SU-DHL-6 (cell line): ENCODE results near the gene RAP1GAP.

Source experiments
- H2AFZ ChIP-seq: fragments of 200-600 bp; sonication (generic); 2 replicates; pipeline ENCODE4 v1.6.1; 2014; ENCODE audit warnings: low read depth, mild to moderate bottlenecking, moderate library complexity, mixed read lengths, antibody characterized with exemption, low read length; ENCODE audit not compliant: severe bottlenecking
- H3F3A ChIP-seq: fragments of 200-600 bp; shearing (Covaris generic); 2 replicates; pipeline ENCODE4 v1.6.0; 2016; ENCODE audit warnings: antibody characterized with exemption, mild to moderate bottlenecking; ENCODE audit not compliant: insufficient read depth
- H3K27ac ChIP-seq: fragments of 200-600 bp; sonication (generic); 2 replicates; pipeline ENCODE4 v1.5.1; 2016; ENCODE audit warnings: low read depth, mild to moderate bottlenecking, low read length, moderate library complexity, mixed read lengths
- H3K27me3 ChIP-seq: fragments of 200-600 bp; sonication (generic), shearing (Covaris generic); 2 replicates; pipeline ENCODE4 v1.6.0; 2014; ENCODE audit warnings: mild to moderate bottlenecking, low read length
- H3K36me3 ChIP-seq: fragments of 200-600 bp; sonication (generic); 2 replicates; pipeline ENCODE4 v1.6.1; 2014; ENCODE audit warnings: mild to moderate bottlenecking, low read length, mixed read lengths
- H3K4me2 ChIP-seq: fragments of 300-600, 200-600 bp; shearing (Covaris generic), sonication (generic); 2 replicates; pipeline ENCODE4 v1.6.0; 2014; ENCODE audit warnings: low read length, low read depth, mild to moderate bottlenecking; ENCODE audit not compliant: poor library complexity, severe bottlenecking
- H3K4me3 ChIP-seq: fragments of 200-600 bp; sonication (generic); 2 replicates; pipeline ENCODE4 v1.5.1; 2014; ENCODE audit warnings: antibody characterized with exemption, low read length, mild to moderate bottlenecking, mixed read lengths; ENCODE audit not compliant: insufficient read depth, poor library complexity, severe bottlenecking
- H3K79me2 ChIP-seq: fragments of 200-600 bp; sonication (generic); 2 replicates; pipeline ENCODE4 v1.6.1; 2014; ENCODE audit warnings: mild to moderate bottlenecking, low read length, moderate library complexity; ENCODE audit not compliant: insufficient read depth
- H3K9ac ChIP-seq: fragments of 200-600 bp; sonication (generic); 2 replicates; pipeline ENCODE4 v1.7.0; 2014; ENCODE audit warnings: mild to moderate bottlenecking, low read length
- H3K9me2 ChIP-seq: fragments of 200-600 bp; sonication (generic); replicated peaks from 2 replicates; pipeline ENCODE4 v1.6.1; 2014; ENCODE audit warnings: low read length; ENCODE audit not compliant: insufficient read depth
- H3K9me3 ChIP-seq: fragments of 200-600 bp; sonication (generic); 2 replicates; pipeline ENCODE4 v1.6.1; 2014; ENCODE audit warnings: low read length, mixed read lengths; ENCODE audit not compliant: insufficient read depth
- H4K20me1 ChIP-seq: fragments of 200-600 bp; sonication (generic); 2 replicates; pipeline ENCODE4 v1.6.1; 2014; ENCODE audit warnings: low read depth, mild to moderate bottlenecking, antibody characterized with exemption, low read length, moderate library complexity, mixed read lengths
- EZH2phosphoT487 ChIP-seq: fragments of 200-600 bp; sonication (generic), shearing (Covaris generic); conservative IDR thresholded peaks from 2 replicates; pipeline ENCODE4 v1.6.1; 2018; ENCODE audit warnings: mild to moderate bottlenecking, antibody characterized with exemption, low read length, moderate library complexity, mixed read lengths
- TF ChIP-seq, protein P1 (sequence below): fragments of 200-600 bp; sonication (generic); IDR thresholded peaks from one replicate; pipeline ENCODE4 v1.5.1; 2017; ENCODE audit warnings: antibody characterized with exemption, mild to moderate bottlenecking, low read length, moderate library complexity; ENCODE audit not compliant: insufficient read depth, poor library complexity, severe bottlenecking

The RAP1GAP gene

DNA sequence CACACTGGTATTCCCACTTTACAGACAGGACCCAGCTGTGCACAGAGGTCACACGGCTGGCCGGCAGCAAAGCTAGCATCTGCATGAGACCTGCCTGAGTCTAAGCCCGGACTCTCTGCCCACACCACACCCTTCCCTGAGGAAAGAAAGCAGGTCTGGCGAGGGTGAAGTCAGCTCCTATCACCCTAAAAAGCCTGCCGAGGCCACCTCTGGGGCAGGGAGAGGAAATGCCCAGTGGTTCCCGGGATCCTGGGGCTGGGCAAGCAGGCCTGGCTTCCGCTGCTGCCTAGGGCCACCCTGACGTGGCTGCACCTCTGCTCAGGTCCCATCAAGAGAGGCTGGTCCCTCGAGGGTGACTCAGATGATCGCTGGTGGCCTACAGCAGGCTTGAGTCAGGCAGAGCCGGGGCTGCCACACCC is 42.2 kb downstream of the RAP1GAP start:
- Histone ChIP-seq H4K20me1 (no peaks in the 10 kb centered on the region), H3K9me2 (no peaks in the 10 kb centered on the region), H3K36me3 (no peaks in the 10 kb centered on the region), H3K27me3 (no peaks in the 10 kb centered on the region), H3K4me2 (no peak overlapping the region), H2AFZ (no peak overlapping the region), H3K4me3 (no peak overlapping the region), H3K79me2 (no peaks in the 10 kb centered on the region), H3K9ac (no peak overlapping the region), H3K27ac (no peak overlapping the region), H3K9me3 (no peaks in the 10 kb centered on the region), H3F3A (no peaks in the 10 kb centered on the region)
- no peak for TF ChIP-seq EZH2phosphoT487
- TF ChIP-seq, protein P1, sequence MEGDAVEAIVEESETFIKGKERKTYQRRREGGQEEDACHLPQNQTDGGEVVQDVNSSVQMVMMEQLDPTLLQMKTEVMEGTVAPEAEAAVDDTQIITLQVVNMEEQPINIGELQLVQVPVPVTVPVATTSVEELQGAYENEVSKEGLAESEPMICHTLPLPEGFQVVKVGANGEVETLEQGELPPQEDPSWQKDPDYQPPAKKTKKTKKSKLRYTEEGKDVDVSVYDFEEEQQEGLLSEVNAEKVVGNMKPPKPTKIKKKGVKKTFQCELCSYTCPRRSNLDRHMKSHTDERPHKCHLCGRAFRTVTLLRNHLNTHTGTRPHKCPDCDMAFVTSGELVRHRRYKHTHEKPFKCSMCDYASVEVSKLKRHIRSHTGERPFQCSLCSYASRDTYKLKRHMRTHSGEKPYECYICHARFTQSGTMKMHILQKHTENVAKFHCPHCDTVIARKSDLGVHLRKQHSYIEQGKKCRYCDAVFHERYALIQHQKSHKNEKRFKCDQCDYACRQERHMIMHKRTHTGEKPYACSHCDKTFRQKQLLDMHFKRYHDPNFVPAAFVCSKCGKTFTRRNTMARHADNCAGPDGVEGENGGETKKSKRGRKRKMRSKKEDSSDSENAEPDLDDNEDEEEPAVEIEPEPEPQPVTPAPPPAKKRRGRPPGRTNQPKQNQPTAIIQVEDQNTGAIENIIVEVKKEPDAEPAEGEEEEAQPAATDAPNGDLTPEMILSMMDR, result no peak

DNA sequence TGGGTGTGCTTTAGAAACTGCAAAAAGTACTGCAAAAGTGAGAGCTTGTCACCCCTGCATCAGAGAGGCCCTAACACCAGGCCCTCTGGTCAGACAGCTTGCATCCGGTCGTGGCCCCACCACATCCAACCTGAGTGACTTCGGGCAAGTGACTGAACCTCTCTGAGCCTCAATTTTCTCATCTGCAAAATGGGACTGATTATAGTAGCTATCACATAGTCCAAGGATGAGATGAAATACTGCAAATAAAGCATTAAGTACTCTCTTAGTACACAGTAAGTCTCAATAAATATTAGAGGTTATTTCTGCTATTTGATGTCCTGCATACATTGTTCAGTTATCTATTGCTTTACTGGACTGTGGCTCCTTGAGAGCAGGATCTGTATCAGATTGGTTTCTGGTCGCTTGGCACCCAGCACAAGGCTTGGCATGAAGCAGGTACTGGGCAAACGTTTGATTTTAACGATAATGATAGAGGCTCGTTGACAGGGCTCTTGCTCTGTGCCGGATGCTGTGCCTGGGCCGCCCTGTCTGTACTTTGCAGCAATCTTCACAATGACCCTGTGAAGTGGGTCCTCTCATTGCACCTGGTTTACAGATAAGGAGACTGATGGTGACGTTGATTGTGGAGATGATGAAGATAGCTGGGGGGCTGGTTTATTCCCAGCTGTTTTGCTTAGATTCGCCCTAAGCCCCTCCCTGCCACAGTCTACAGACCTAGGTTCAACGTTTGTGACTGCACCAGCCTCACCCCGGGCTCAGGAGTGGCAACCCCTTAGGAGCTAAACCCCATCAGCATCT is 43.6 kb downstream of the RAP1GAP start:
- Histone ChIP-seq H3K27ac (no peak overlapping the region), H3K4me2 (no peak overlapping the region), H3K36me3 (no peaks in the 10 kb centered on the region), H3K27me3 (no peaks in the 10 kb centered on the region), H3K79me2 (no peaks in the 10 kb centered on the region), H2AFZ (no peak overlapping the region), H3K9ac (no peak overlapping the region), H4K20me1 (no peaks in the 10 kb centered on the region), H3K4me3 (no peak overlapping the region), H3F3A (no peaks in the 10 kb centered on the region), H3K9me2 (no peaks in the 10 kb centered on the region), H3K9me3 (no peaks in the 10 kb centered on the region)
- TF ChIP-seq, protein P1, result no peak
- TF ChIP-seq EZH2phosphoT487, result no peak

DNA sequence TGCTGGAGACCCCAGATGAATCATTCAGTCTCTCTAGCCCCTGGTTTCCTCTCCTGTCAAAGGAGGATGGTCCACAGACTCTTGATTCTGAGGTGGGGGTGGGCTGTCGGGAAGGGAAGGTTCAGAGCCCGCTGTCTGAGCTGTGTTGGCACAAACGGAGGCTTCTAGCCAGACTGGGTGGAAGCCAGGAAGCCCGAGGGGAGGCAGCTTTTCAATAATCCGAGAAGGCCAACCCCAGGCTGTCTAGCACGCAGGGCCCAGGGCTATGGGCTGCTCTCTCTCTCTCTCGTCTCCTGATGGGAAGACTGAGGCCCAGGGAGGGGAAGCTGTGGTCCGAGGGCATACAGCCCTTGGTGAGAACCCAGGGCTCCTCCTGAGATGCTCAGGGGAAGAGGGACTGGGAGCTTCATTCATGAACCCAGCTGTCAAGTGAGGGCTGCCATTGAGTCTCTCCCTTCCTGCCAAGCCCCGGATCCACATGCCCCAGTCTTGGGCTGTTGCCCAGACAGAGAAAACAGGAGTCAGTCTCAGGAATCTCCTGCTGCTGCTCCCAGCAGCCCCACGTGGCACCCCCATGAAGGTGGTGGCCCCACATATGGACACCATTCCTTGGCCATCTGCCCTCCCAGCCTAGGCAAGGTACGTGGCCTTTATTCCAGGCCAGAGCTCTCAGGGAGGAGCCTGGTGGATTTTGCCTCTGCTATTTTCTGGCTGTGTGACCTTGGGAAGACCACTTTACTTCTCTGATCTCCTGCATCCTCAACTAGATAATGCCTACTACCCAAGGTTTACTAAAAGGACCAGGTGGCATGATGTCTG is 44.4 kb downstream of the RAP1GAP start:
- Histone ChIP-seq H3K27ac (no peak overlapping the region), H3K4me3 (no peak overlapping the region), H3K9me2 (no peaks in the 10 kb centered on the region), H3K36me3 (no peaks in the 10 kb centered on the region), H3K9ac (no peak overlapping the region), H3K4me2 (no peak overlapping the region), H3F3A (no peaks in the 10 kb centered on the region), H3K27me3 (no peaks in the 10 kb centered on the region), H3K79me2 (no peaks in the 10 kb centered on the region), H4K20me1 (no peaks in the 10 kb centered on the region), H3K9me3 (no peaks in the 10 kb centered on the region), H2AFZ (no peak overlapping the region)
- TF ChIP-seq EZH2phosphoT487, result no peak
- TF ChIP-seq, protein P1, result no peak
